Mesendoderm (in vitro differentiated cells): ENCODE data around the gene CCSER2.

Experiments
- DNase-seq: peaks from one replicate; pipeline ENCODE4 v3.0.0; 2013
- H2AK5ac ChIP-seq: 2 replicates; pipeline ENCODE4 v1.6.1; 2013; ENCODE audit warnings: low read length, inconsistent platforms
- H2BK120ac ChIP-seq: 2 replicates; pipeline ENCODE4 v1.6.1; 2013; ENCODE audit warnings: low read depth, mild to moderate bottlenecking, low read length, moderate library complexity, mixed read lengths
- H2BK15ac ChIP-seq: replicated peaks from 2 replicates; pipeline ENCODE4 v1.6.1; 2013; ENCODE audit warnings: low read depth, mild to moderate bottlenecking, moderate library complexity
- H2BK5ac ChIP-seq: 2 replicates; pipeline ENCODE4 v1.6.1; 2013; ENCODE audit warnings: low read length, inconsistent platforms
- H3K18ac ChIP-seq: 2 replicates; pipeline ENCODE4 v1.6.1; 2013; ENCODE audit warnings: mild to moderate bottlenecking, low read length, mixed read lengths
- H3K23ac ChIP-seq: one replicate; pipeline ENCODE4 v1.6.1; 2013; ENCODE audit warnings: low read length
- H3K27ac ChIP-seq: 2 replicates; pipeline ENCODE4 v1.5.1; 2013; ENCODE audit warnings: low read depth, mild to moderate bottlenecking, inconsistent platforms, low read length, moderate library complexity
- H3K27me3 ChIP-seq: 2 replicates; pipeline ENCODE4 v1.6.1; 2013; ENCODE audit warnings: low read length, control low read depth, mild to moderate bottlenecking, inconsistent platforms; ENCODE audit not compliant: insufficient read depth, poor library complexity
- H3K36me3 ChIP-seq: 2 replicates; pipeline ENCODE4 v1.6.1; 2013; ENCODE audit warnings: low read length, inconsistent platforms; ENCODE audit not compliant: control insufficient read depth, insufficient read depth
- H3K4ac ChIP-seq: one replicate; pipeline ENCODE4 v1.6.1; 2013; ENCODE audit warnings: low read depth, mild to moderate bottlenecking, low read length, moderate library complexity
- H3K4me1 ChIP-seq: 2 replicates; pipeline ENCODE4 v1.6.1; 2013; ENCODE audit warnings: low read depth, low read length, inconsistent platforms; ENCODE audit not compliant: control insufficient read depth
- H3K4me2 ChIP-seq: 2 replicates; pipeline ENCODE4 v1.6.1; 2013; ENCODE audit warnings: low read length
- H3K4me3 ChIP-seq: 2 replicates; pipeline ENCODE4 v1.5.1; 2013; ENCODE audit warnings: mild to moderate bottlenecking, low read length
- H3K56ac ChIP-seq: one replicate; pipeline ENCODE4 v1.6.1; 2013; ENCODE audit warnings: low read length
- H3K79me1 ChIP-seq: 2 replicates; pipeline ENCODE4 v1.6.1; 2013; ENCODE audit warnings: low read length, inconsistent platforms
- H3K79me2 ChIP-seq: 2 replicates; pipeline ENCODE4 v1.6.1; 2013; ENCODE audit warnings: mild to moderate bottlenecking, low read length; ENCODE audit not compliant: control insufficient read depth, insufficient read depth
- H3K9ac ChIP-seq: 2 replicates; pipeline ENCODE4 v1.6.1; 2013; ENCODE audit warnings: low read length, inconsistent platforms
- H4K5ac ChIP-seq: one replicate; pipeline ENCODE4 v1.6.1; 2013; ENCODE audit warnings: low read length
- H4K8ac ChIP-seq: one replicate; pipeline ENCODE4 v1.6.1; 2013; ENCODE audit warnings: low read depth, mild to moderate bottlenecking, control low read depth, low read length, moderate library complexity
- WGBS: extraction: QIAGEN DNeasy Blood & Tissue Kit; methylation state at CpG from one replicate; pipeline ENCODE4 v1.1.7; 2013; ENCODE audit warnings: low lambda C conversion rate, missing lambda C conversion rate; ENCODE audit not compliant: insufficient coverage; ENCODE audit errors: extremely low coverage; 5-methylcytosine and 5-hydroxymethylcytosine counted together

Gene CCSER2

GRCh38 chr10:84308481-84309304 lies 19.7 kb upstream of the CCSER2 start:
- H2BK15ac ChIP-seq = no peak overlapping the region
- H3K4me2 ChIP-seq = no peak overlapping the region
- no peak overlapping the region for H4K8ac ChIP-seq
- H3K23ac ChIP-seq = no peak overlapping the region
- no peaks in the 10 kb centered on the region for H3K36me3 ChIP-seq
- no peak overlapping the region for H4K5ac ChIP-seq
- no peak overlapping the region for H3K9ac ChIP-seq
- no peak overlapping the region for H3K4ac ChIP-seq
- no peaks in the 10 kb centered on the region for H3K27me3 ChIP-seq
- no peaks in the 10 kb centered on the region for H3K79me1 ChIP-seq
- WGBS = no CpG with 5 or more reads among the region's 6 CpGs
- H3K56ac ChIP-seq = no peak overlapping the region
- peaks cover 3% of the 10 kb centered on the region for H3K4me1 ChIP-seq
- no peak overlapping the region for H2BK5ac ChIP-seq
- no peak overlapping the region for H3K18ac ChIP-seq
- H2AK5ac ChIP-seq = no peak overlapping the region
- DNase-seq = no peak
- H3K79me2 ChIP-seq = no peaks in the 10 kb centered on the region
- H3K4me3 ChIP-seq = no peak overlapping the region
- no peak overlapping the region for H3K27ac ChIP-seq
- no peak overlapping the region for H2BK120ac ChIP-seq

- DNase-seq = peak; percentile 58
Observed at GRCh38 chr10:84310470-84310869, 17.9 kb upstream of the CCSER2 start.

DNA sequence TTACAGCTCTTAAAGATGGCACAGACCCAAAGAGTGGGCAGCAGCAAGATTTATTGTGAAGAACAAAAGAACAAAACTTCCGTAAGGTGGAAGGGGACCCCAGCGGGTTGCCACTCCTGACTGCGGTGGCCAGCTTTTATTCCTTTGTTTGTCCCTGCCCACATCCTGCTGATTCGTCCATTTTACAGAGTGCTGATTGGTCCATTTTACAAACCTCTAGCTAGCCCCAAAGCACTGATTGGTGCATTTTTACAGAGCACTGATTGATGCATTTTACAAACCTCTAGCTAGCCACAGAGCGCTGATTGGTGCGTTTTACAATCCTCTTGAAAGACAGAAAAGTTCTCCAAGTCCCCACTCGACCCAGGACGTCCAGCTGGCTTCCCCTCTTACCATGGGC lies 16.8 kb upstream of the CCSER2 start:
- Histone ChIP-seq H2BK120ac (no peak overlapping the region), H2BK5ac (no peak overlapping the region), H3K9ac (no peak overlapping the region), H3K79me2 (no peaks in the 10 kb centered on the region), H3K4me3 (no peak overlapping the region), H2AK5ac (no peak overlapping the region), H3K18ac (no peak overlapping the region), H4K8ac (no peak overlapping the region), H2BK15ac (no peak overlapping the region), H3K56ac (no peak overlapping the region), H3K27me3 (no peaks in the 10 kb centered on the region), H3K4me2 (no peak overlapping the region), H4K5ac (no peak overlapping the region), H3K4me1 (peaks cover 6% of the 10 kb centered on the region), H3K23ac (no peak overlapping the region), H3K79me1 (no peaks in the 10 kb centered on the region), H3K4ac (no peak overlapping the region), H3K27ac (no peak overlapping the region), H3K36me3 (no peaks in the 10 kb centered on the region)
- no CpG with 5 or more reads among the region's 8 CpGs for WGBS
- DNase-seq = no peak

More at GRCh38 chr10:84310470-84310869, 17.9 kb upstream of the CCSER2 start:
- Histone ChIP-seq H3K23ac (no peak overlapping the region), H3K4me3 (no peak overlapping the region), H3K4me1 (peaks cover 6% of the 10 kb centered on the region), H2BK120ac (no peak overlapping the region), H3K56ac (peak overlapping the region; percentile 11), H3K36me3 (no peaks in the 10 kb centered on the region), H3K79me2 (no peaks in the 10 kb centered on the region), H2AK5ac (no peak overlapping the region), H4K5ac (no peak overlapping the region), H3K9ac (no peak overlapping the region), H3K27ac (no peak overlapping the region), H3K4me2 (no peak overlapping the region), H2BK15ac (no peak overlapping the region), H3K27me3 (no peaks in the 10 kb centered on the region), H4K8ac (no peak overlapping the region), H2BK5ac (no peak overlapping the region), H3K18ac (no peak overlapping the region), H3K4ac (no peak overlapping the region), H3K79me1 (no peaks in the 10 kb centered on the region)
- WGBS = no CpG with 5 or more reads among the region's 2 CpGs

DNA sequence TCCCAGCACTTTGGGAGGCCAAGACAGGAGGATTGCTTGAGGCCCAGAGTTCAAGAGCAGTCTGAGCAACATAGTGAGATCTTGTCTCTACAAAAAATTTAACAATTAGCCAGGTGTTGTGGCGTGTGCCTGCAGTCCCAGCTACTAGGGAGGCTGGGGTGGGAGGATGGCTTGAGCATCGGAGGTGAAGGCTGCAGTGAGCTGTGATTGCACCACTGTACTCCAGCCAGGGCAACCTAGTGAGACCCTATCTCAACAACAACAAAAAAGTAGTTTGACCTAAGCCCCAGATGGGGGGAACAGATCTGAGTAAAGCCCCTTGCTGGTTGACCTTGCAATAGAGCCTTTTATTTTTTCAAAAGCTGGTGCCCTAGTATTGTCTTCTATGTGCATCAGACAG lies 15.6 kb upstream of the CCSER2 start:
- Histone ChIP-seq H3K9ac (no peak overlapping the region), H2BK120ac (no peak overlapping the region), H3K27me3 (no peaks in the 10 kb centered on the region), H2BK15ac (no peak overlapping the region), H4K8ac (no peak overlapping the region), H4K5ac (no peak overlapping the region), H3K23ac (no peak overlapping the region), H3K4me1 (peaks cover 6% of the 10 kb centered on the region), H3K36me3 (no peaks in the 10 kb centered on the region), H2AK5ac (no peak overlapping the region), H3K79me1 (no peaks in the 10 kb centered on the region), H3K4me2 (no peak overlapping the region), H3K4me3 (no peak overlapping the region), H2BK5ac (no peak overlapping the region), H3K4ac (no peak overlapping the region), H3K56ac (no peak overlapping the region), H3K79me2 (no peaks in the 10 kb centered on the region), H3K27ac (no peak overlapping the region), H3K18ac (no peak overlapping the region)
- no CpG with 5 or more reads among the region's 2 CpGs for WGBS
- no peak for DNase-seq

GRCh38 chr10:84314275-84314674 lies 14.1 kb upstream of the CCSER2 start:
- H3K27me3 ChIP-seq = no peaks in the 10 kb centered on the region
- H4K5ac ChIP-seq = no peak overlapping the region
- no peak overlapping the region for H3K18ac ChIP-seq
- no peak overlapping the region for H2BK15ac ChIP-seq
- no peak overlapping the region for H3K4me3 ChIP-seq
- H3K23ac ChIP-seq = no peak overlapping the region
- H3K4ac ChIP-seq = no peak overlapping the region
- H3K36me3 ChIP-seq = no peaks in the 10 kb centered on the region
- H3K79me1 ChIP-seq = no peaks in the 10 kb centered on the region
- no peak overlapping the region for H3K9ac ChIP-seq
- H3K56ac ChIP-seq = peak overlapping the region; percentile 57
- H2AK5ac ChIP-seq = peak overlapping the region; percentile 9
- no peak overlapping the region for H2BK5ac ChIP-seq
- peaks cover 6% of the 10 kb centered on the region for H3K4me1 ChIP-seq
- WGBS = no CpG with 5 or more reads among the region's 5 CpGs
- H4K8ac ChIP-seq = no peak overlapping the region
- H3K79me2 ChIP-seq = no peaks in the 10 kb centered on the region
- no peak overlapping the region for H3K4me2 ChIP-seq
- H2BK120ac ChIP-seq = no peak overlapping the region
- H3K27ac ChIP-seq = no peak overlapping the region
- no peak for DNase-seq

DNA sequence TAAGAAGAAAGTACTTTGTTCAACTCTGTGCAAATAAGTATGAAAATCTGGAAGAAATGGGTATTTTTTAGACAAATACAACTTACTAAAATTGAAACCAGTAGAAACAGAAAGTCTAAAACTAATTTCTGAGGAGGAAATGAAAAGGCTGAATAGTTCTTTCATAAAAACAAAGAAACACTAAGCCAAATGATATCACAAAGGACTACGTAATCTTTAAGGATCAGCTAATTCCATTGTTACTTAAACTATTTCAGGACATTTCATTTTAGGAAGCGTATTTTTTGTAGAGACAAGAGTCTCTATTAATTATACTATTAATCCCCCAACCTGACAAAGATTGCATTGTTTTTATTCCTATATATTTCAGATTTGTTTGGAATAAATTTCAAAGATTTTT lies 11.2 kb upstream of the CCSER2 start:
- no peak overlapping the region for H2BK15ac ChIP-seq
- no peak overlapping the region for H4K5ac ChIP-seq
- no peak for DNase-seq
- H3K9ac ChIP-seq = no peak overlapping the region
- H2BK5ac ChIP-seq = no peak overlapping the region
- H3K79me1 ChIP-seq = no peaks in the 10 kb centered on the region
- no peaks in the 10 kb centered on the region for H3K79me2 ChIP-seq
- H2BK120ac ChIP-seq = no peak overlapping the region
- H3K4me2 ChIP-seq = no peak overlapping the region
- no peak overlapping the region for H3K23ac ChIP-seq
- no peaks in the 10 kb centered on the region for H3K36me3 ChIP-seq
- no peak overlapping the region for H4K8ac ChIP-seq
- H3K4me1 ChIP-seq = peaks cover 3% of the 10 kb centered on the region
- no peak overlapping the region for H3K4ac ChIP-seq
- H3K56ac ChIP-seq = no peak overlapping the region
- no CpG with 5 or more reads among the region's 2 CpGs for WGBS
- no peak overlapping the region for H3K4me3 ChIP-seq
- H3K18ac ChIP-seq = no peak overlapping the region
- no peak overlapping the region for H2AK5ac ChIP-seq
- H3K27me3 ChIP-seq = no peaks in the 10 kb centered on the region
- no peak overlapping the region for H3K27ac ChIP-seq
